Left lung (tissue), 10 donors: Measurements from ENCODE around the gene PCDHGB6. TPM values are rescaled to one million over a fixed set of nuclear protein-coding genes. Genes with fewer than 3 reads are reported as not detected.
A peak's percentile ranks its signal among the peaks of the same experiment; 100 is the strongest.
"Not testable (repeated sequence)": the region's sequence is repeated elsewhere in the genome, so short reads cannot be mapped to it uniquely, and the experiment has no call there.

Experiments
- ATAC-seq: fragments of 200-7000 bp; cut with Tn5 transposase; one replicate; pipeline ENCODE4 v1.9.1; 2020; ENCODE audit warnings: moderate library complexity
- DNase-seq, 4 donors: peaks; one replicate each; pipeline ENCODE4 v3.0.0-alpha.2; 2013 to 2020
- H3K27ac ChIP-seq, 2 donors: fragments of 200-600 bp; sonication (generic) in 1 of 2; one replicate each; pipeline versions ENCODE4 v1.5.0 to v1.8.0; 2020 to 2021
- H3K27me3 ChIP-seq, 2 donors: fragments of 200-600 bp; sonication (generic) in 1 of 2; one replicate each; pipeline versions ENCODE4 v1.5.0 to v1.8.0; 2020 to 2021
- H3K36me3 ChIP-seq, 2 donors: fragments of 200-600 bp; sonication (generic) in 1 of 2; one replicate each; pipeline versions ENCODE4 v1.5.0 to v1.8.0; 2020 to 2021
- H3K4me1 ChIP-seq, 2 donors: fragments of 200-600 bp; one replicate each; pipeline ENCODE4 v1.8.0; 2021
- H3K4me3 ChIP-seq, 2 donors: fragments of 200-600 bp; sonication (generic) in 1 of 2; one replicate each; pipeline versions ENCODE4 v1.5.0 to v1.8.0; 2020 to 2021; ENCODE audit warnings: mild to moderate bottlenecking in 1 of 2
- H3K9me3 ChIP-seq, 2 donors: fragments of 200-600 bp; sonication (generic) in 1 of 2; one replicate each; pipeline versions ENCODE4 v1.5.0 to v1.8.0; 2020 to 2021
- intact Hi-C, 2 donors: fragments of 100-400 bp; cut with DNase I; formaldehyde crosslinking; loops; one replicate each; pipeline versions ENCODE4 v1.11.2 to v1.14.2; 2022
- polyA plus RNA-seq, 6 donors: library from polyadenylated mRNA; unstranded; fragments of 120-200 nt; gene quantifications; one replicate each; pipeline ENCODE4 v1.2.1, GENCODE V29; 2013; ENCODE audit not compliant: insufficient read length in 6 of 6
- total RNA-seq, 2 donors: library from RNA; stranded (reverse); fragmentation: NEBNext Ultra II Directional; extraction: Animal tissue kit (Norgen Biotek cat#: 25700); gene quantifications; one replicate each; pipeline ENCODE4 v1.2.1, GENCODE V29; 2021
- TF ChIP-seq, protein P1 (sequence below), 2 donors: fragments of 200-600 bp; sonication (generic) in 1 of 2; IDR thresholded peaks; one replicate each; pipeline versions ENCODE4 v1.5.0 to v1.8.0; 2021; ENCODE audit warnings: antibody characterized with exemption in 2 of 2
- donor health status: DM: no; HTN: yes; CAD: no.
- donor health status: DM: no; HTN: no; CAD: no.

The PCDHGB6 gene
- total and polyA plus RNA-seq, 8 donors = 4.3 to 9.4 (median 8.1) TPM

DNA sequence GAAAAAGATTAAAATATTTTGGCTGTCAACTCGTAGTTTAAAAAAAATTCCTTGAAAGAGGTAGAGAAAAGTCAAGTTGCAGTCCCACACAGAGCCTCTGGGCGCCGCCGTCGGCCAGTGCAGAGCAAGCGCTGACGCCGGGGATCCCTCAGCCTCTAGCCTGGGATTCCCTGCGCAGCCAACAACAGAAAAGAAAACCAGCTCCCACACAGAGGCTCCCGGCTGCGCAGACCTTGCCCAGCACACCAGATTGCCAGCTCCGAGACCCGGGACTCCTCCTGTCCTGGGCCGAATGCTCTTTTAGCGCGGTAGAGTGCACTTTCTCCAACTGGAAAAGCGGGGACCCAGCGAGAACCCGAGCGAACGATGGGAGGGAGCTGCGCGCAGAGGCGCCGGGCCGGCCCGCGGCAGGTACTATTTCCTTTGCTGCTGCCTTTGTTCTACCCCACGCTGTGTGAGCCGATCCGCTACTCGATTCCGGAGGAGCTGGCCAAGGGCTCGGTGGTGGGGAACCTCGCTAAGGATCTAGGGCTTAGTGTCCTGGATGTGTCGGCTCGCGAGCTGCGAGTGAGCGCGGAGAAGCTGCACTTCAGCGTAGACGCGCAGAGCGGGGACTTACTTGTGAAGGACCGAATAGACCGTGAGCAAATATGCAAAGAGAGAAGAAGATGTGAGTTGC lies 9.8 kb downstream of the PCDHGB6 start, which contains the start of gene PCDHGB7:
PCDHGB7 (plus strand) TSS at position 184 of the 679 bp plus-strand sequence; CDS start at position 367, 183 bp downstream.
- peaks cover 7 to 75% of the 10 kb centered on the region in 2 donors for H3K9me3 ChIP-seq
- TF ChIP-seq, protein P1, sequence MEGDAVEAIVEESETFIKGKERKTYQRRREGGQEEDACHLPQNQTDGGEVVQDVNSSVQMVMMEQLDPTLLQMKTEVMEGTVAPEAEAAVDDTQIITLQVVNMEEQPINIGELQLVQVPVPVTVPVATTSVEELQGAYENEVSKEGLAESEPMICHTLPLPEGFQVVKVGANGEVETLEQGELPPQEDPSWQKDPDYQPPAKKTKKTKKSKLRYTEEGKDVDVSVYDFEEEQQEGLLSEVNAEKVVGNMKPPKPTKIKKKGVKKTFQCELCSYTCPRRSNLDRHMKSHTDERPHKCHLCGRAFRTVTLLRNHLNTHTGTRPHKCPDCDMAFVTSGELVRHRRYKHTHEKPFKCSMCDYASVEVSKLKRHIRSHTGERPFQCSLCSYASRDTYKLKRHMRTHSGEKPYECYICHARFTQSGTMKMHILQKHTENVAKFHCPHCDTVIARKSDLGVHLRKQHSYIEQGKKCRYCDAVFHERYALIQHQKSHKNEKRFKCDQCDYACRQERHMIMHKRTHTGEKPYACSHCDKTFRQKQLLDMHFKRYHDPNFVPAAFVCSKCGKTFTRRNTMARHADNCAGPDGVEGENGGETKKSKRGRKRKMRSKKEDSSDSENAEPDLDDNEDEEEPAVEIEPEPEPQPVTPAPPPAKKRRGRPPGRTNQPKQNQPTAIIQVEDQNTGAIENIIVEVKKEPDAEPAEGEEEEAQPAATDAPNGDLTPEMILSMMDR (IDR thresholded peaks at IDR 0.05) = peak; percentile 62 to 67
- intact Hi-C loops = loop anchor here in 1 of 2 donors (10.0 kb wide), 2 partner anchors 107 to 147 kb away; no protein-coding TSS in a partner anchor
- H3K4me1 ChIP-seq = peaks cover 3 to 10% of the 10 kb centered on the region in 2 donors
- H3K36me3 ChIP-seq = not testable (repeated sequence)
- DNase-seq (peak; percentile 42 to 92 (median 68)), ATAC-seq (peak; percentile 97)
- peak within 1 kb of the TSS in 1 of 2 donors; percentile 7 for H3K27ac ChIP-seq
- H3K27me3 ChIP-seq = peaks cover 39 to 99% of the 10 kb centered on the region in 2 donors
- peak within 1 kb of the TSS; percentile 19 to 44 for H3K4me3 ChIP-seq

GRCh38 chr5:141419074-141419880 lies 11.5 kb downstream of the PCDHGB6 start:
- intact Hi-C loops = loop anchor here in 1 of 2 donors (10.0 kb wide), 2 partner anchors 106 to 146 kb away; no protein-coding TSS in a partner anchor
- no peak for ATAC-seq

GRCh38 chr5:141420855-141421488 lies 13.2 kb downstream of the PCDHGB6 start, which contains the start of gene PCDHGA11:
Gene PCDHGA11 (plus strand): TSS chr5:141421051. CDS start chr5:141421228, 177 bp downstream.
- Histone ChIP-seq H3K9me3 (peaks cover 7 to 86% of the 10 kb centered on the region in 2 donors), H3K36me3 (no peaks in the 10 kb centered on the region), H3K27me3 (peaks cover 40 to 97% of the 10 kb centered on the region in 2 donors), H3K4me3 (peak within 1 kb of the TSS; percentile 14 to 39), H3K27ac (no peak within 1 kb of the TSS), H3K4me1 (peaks cover 3 to 5% of the 10 kb centered on the region in 2 donors)
- ATAC-seq (peak; percentile 77), DNase-seq (peak in 1 of 4 donors; percentile 83)
- intact Hi-C loops = no loop called here
- TF ChIP-seq, protein P1 (IDR thresholded peaks at IDR 0.05) = peak; percentile 40 to 43

More at GRCh38 chr5:141419074-141419880, 11.5 kb downstream of the PCDHGB6 start:
- peak in 1 of 4 donors; percentile 68 for DNase-seq
- Histone ChIP-seq H3K27me3 (peaks cover 46 to 96% of the 10 kb centered on the region in 2 donors), H3K4me1 (peaks cover 3 to 5% of the 10 kb centered on the region in 2 donors), H3K9me3 (peaks cover 7 to 76% of the 10 kb centered on the region in 2 donors), H3K4me3 (no peak overlapping the region), H3K27ac (no peak overlapping the region), H3K36me3 (no peaks in the 10 kb centered on the region)
- TF ChIP-seq, protein P1 (IDR thresholded peaks at IDR 0.05) = no peak

- no peak for ATAC-seq
- DNase-seq = no peak
Measured at GRCh38 chr5:141421489-141421855, 13.7 kb downstream of the PCDHGB6 start.

More at GRCh38 chr5:141421489-141421855, 13.7 kb downstream of the PCDHGB6 start:
- no peaks in the 10 kb centered on the region for H3K36me3 ChIP-seq
- intact Hi-C loops = no loop called here
- no peak overlapping the region for H3K27ac ChIP-seq
- H3K27me3 ChIP-seq = peaks cover 45 to 97% of the 10 kb centered on the region in 2 donors
- peak overlapping the region in 1 of 2 donors; percentile 39 for H3K4me3 ChIP-seq
- peaks cover 7 to 91% of the 10 kb centered on the region in 2 donors for H3K9me3 ChIP-seq
- H3K4me1 ChIP-seq = peaks cover 3 to 5% of the 10 kb centered on the region in 2 donors
- TF ChIP-seq, protein P1 (IDR thresholded peaks at IDR 0.05) = no peak
